HG02943 (cell line): ENCODE data around the gene SPHK2.
"Not testable (repeated sequence)": the region's sequence is repeated elsewhere in the genome, so short reads cannot be mapped to it uniquely, and the experiment has no call there.

Experiments
- ATAC-seq: cut with Tn5 transposase; IDR thresholded peaks from one replicate; pipeline ENCODE4 v1.9.1; 2021; ENCODE audit warnings: mild to moderate bottlenecking, low read depth, moderate library complexity; ENCODE audit not compliant: unreplicated experiment

Gene SPHK2

GRCh38 chr19:48618916-48619691 lies at the start of gene SPHK2, which contains the start of gene RPL18:
SPHK2 (plus strand) TSS chr19:48619506; CDS start chr19:48620515, 1,009 bp downstream.
RPL18 (minus strand) TSS chr19:48619178; CDS start chr19:48619143, 35 bp downstream.
- ATAC-seq, result peak; percentile 86

GRCh38 chr19:48569814-48570213 lies 49.5 kb upstream of the SPHK2 start:
- no peak for ATAC-seq

- ATAC-seq, result no peak
Observed at GRCh38 chr19:48571378-48572162, 47.7 kb upstream of the SPHK2 start.

- no peak for ATAC-seq
Observed at GRCh38 chr19:48573163-48573505, 46.2 kb upstream of the SPHK2 start.

- no peak for ATAC-seq
Observed at GRCh38 chr19:48575931-48576622, 43.2 kb upstream of the SPHK2 start.

- ATAC-seq, result not testable (repeated sequence)
Observed at GRCh38 chr19:48577908-48578307, 41.4 kb upstream of the SPHK2 start.

GRCh38 chr19:48578891-48579290 lies 40.4 kb upstream of the SPHK2 start:
- no peak for ATAC-seq

GRCh38 chr19:48582168-48582567 lies 37.1 kb upstream of the SPHK2 start:
- no peak for ATAC-seq

GRCh38 chr19:48587387-48587786 lies 31.9 kb upstream of the SPHK2 start:
- no peak for ATAC-seq

- ATAC-seq, result no peak
Observed at GRCh38 chr19:48588670-48589401, 30.5 kb upstream of the SPHK2 start.

- no peak for ATAC-seq
Observed at GRCh38 chr19:48591021-48591420, 28.3 kb upstream of the SPHK2 start.

- ATAC-seq, result no peak
Observed at GRCh38 chr19:48595171-48595570, 24.1 kb upstream of the SPHK2 start.

- no peak for ATAC-seq
Observed at GRCh38 chr19:48595833-48596232, 23.5 kb upstream of the SPHK2 start.

- ATAC-seq, result no peak
Observed at GRCh38 chr19:48596237-48596636, 23.1 kb upstream of the SPHK2 start.

- ATAC-seq, result no peak
Observed at GRCh38 chr19:48596679-48597465, 22.4 kb upstream of the SPHK2 start.

GRCh38 chr19:48598996-48599700 lies 20.2 kb upstream of the SPHK2 start:
- ATAC-seq, result no peak

- ATAC-seq, result no peak
Observed at GRCh38 chr19:48600679-48601417, 18.5 kb upstream of the SPHK2 start.

GRCh38 chr19:48603001-48603400 lies 16.3 kb upstream of the SPHK2 start:
- no peak for ATAC-seq
